Gastroesophageal sphincter (tissue), 3 donors: ENCODE results near the gene ADCK2.

Experiments
- CTCF ChIP-seq, 4 experiments: fragments of 200-600 bp in 2 of 4; fragments of 450-650 bp in 2 of 4; sonication (generic) in 1 of 4; IDR thresholded peaks; one replicate each; pipeline ENCODE4 v1.5.1; 2017 to 2019; ENCODE audit warnings: antibody characterized with exemption in 4 of 4, mild to moderate bottlenecking in 2 of 4, moderate library complexity in 2 of 4
- POLR2A ChIP-seq, 2 donors: fragments of 450-650 bp; IDR thresholded peaks; one replicate each; pipeline ENCODE4 v1.6.1; 2017; ENCODE audit warnings: antibody characterized with exemption in 2 of 2, mild to moderate bottlenecking in 2 of 2, moderate library complexity in 1 of 2

- TF ChIP-seq POLR2A (IDR thresholded peaks at IDR 0.05) (no peak), CTCF (IDR thresholded peaks at IDR 0.05) (no peak)
Measured at GRCh38 chr7:140668641-140669040, 4.1 kb upstream of the ADCK2 start.
